GM19395 (cell line): ENCODE data around the gene CEP20.
"Not testable (repeated sequence)": the region's sequence is repeated elsewhere in the genome, so short reads cannot be mapped to it uniquely, and the experiment has no call there.

ENCODE experiments used
- ATAC-seq: cut with Tn5 transposase; IDR thresholded peaks from one replicate; pipeline ENCODE4 v1.9.1; 2021; ENCODE audit warnings: mild to moderate bottlenecking, moderate library complexity; ENCODE audit not compliant: unreplicated experiment

The CEP20 gene

DNA sequence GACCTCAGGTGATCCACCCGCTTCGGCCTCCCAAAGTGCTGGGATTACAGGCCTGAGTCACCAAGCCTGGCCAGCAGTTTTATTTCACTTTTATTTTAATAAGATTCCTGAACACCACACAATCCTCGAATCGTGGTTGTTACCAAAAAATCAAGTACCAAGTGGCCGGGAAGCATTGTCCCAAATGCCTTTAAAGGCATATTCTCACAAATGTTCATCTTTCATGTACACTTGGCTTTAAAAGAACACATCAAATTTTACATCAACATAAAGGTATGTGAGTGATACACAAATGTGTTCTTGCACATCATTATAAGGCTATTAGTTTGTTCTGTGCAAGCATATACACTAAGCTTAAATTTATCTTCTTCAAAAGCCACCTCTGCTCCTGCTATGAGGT is 23.5 kb downstream of the CEP20 start:
- ATAC-seq, result no peak

DNA sequence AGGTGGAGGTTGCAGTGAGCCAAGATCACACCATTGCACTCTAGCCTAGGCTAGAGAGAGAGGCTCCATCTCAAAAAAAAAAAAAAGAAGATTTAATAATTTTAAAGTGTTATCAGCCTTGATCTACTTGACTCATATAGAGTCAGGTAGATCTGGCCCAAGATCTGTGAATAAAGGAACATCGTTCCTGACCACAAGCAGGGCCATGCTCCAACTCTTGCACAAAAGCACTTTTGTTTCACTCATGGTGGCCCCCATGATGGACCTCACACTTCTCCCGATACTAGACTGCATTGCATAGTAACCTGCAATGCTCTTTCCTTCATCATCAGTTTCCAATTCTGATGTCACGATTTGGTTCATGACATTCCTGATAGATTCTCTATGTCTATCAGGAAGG is 26.4 kb downstream of the CEP20 start:
- ATAC-seq, result no peak

DNA sequence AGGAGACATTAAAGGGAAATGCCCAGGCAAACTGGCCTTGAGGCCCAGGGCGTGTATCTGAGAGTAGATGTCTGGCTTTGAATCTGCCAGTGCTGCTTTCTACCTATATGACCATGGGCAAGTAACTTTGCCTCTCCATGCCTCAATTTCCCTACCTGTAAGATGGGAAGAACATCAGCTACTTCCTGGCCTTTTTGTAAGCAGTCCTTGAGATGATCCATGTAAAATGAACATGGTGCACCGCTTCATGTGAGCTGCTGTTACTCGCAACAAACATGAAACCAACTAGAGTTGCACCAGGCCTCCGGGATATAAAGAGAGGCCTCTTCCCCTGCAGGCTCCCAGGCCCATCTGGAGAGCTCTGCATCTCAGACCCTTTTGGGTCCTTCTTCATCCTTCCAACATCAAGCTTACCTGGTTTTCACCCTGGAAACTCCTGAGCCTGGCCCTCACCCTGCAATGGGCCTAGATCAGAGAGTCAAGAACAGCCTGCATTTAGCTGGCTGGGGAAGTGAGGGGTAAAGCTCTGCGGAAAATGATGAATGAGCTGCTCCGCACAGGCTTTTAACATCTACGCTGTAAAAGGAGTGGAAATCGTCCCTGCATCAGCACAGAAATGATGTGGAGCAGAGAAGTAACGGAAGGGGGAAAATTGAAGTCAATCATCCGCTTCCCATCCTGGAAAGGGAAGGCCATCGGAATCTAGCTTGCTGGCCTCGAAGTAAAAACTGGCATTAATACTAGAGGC is 29.3 kb downstream of the CEP20 start:
- ATAC-seq, result no peak

DNA sequence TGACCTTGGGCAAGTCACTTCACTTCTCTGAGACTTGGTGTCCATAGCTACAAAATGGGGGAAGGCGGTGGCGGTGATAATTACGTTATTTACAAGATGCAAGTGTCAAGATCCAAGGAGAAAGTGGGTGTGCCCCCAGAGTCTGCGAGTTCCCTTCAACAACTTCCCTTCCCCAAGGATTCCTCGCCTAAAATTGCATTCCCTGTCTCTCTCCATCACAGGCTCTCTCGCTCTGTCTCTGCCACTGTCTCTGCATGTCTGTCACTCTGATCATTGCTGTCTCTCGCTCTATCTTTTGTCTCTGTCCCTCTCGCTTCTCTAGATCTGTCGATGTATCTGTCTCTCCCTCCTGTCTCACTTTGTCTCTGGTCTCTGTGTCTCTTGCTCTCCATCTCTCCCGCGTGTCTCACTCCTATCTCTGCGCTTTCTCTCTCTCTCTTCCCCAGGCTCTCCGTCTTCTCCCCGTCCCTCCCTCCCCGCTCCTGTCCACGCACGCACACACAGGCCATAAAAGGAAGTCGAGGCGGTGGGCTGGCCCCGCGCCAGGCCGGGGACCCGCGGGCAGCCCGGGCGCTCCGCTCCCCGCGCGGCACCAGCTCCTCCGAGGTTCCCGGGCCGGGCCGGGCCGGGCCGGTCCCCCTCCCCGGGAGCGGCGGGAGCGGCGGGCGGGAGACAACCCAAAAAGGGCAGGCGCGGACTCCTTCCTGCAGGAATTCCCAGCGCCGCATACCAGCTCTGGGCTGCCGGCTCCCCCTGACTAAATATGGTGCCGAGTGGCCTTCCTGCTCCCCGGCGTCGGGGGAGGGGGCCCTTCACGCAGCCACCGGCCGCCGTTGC is 30.5 kb downstream of the CEP20 start:
- ATAC-seq, result no peak

DNA sequence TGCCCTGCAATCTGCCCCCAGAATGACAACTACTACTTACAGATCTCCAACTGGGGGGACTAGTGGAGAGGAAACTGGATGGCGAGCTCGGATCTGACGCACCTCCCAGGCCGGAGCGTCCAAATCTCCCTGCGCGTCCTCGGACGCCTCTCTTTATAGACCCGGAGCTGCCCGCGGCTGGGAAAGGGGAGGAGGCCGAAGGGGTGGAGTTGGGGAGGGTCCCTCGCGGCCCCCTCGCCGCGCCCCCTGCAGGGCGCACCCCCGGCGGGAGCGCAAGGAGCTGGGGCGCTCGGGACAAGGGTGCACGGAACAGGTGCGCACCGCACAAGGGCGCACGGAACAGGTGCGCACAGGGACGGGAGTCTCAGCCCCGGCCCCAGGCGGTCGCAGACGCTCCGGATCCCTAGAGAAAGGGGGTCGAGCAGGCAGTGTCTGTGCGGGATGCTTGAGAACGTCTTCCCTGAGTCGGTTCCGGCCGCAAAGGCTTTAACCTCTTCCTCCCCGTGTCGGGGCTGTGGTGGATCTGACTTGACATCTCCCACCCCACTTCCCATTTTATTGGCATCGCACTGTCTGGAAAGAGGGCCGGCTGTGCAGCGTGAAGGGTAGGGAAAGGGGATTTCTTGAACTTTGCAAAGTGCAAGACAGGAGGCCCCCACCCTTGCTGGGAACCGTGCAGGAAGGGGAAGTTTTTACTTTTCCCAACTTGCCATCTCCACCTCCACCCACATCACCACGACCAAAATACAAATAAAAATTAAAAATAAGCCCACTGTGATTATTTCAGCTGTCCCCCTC is 31.3 kb downstream of the CEP20 start, which contains the start of gene MYH11:
Gene MYH11, minus strand, starts transcription at position 128 of the 798 bp plus-strand sequence. CDS start 18,776 bp downstream, outside the sequence.
- no peak for ATAC-seq

DNA sequence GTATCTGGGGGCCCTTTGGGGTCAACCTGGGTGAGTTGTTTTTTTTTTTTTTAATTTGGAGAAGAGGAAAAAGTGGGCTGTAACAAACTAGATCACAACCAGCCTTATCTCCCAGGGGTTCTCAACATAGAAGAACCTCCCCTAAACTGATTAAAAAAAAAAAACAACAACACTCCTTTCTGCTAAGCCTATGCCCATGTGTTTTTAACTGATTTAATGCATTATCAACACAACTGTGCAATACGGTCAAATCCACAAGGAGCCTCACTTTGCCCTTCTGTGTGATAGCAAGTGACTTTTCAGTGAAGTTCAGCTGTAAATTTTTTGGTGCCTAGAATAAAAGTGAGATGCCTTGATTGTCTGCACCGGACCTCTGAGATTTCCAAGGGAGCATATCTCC is 32.2 kb downstream of the CEP20 start:
- no peak for ATAC-seq

DNA sequence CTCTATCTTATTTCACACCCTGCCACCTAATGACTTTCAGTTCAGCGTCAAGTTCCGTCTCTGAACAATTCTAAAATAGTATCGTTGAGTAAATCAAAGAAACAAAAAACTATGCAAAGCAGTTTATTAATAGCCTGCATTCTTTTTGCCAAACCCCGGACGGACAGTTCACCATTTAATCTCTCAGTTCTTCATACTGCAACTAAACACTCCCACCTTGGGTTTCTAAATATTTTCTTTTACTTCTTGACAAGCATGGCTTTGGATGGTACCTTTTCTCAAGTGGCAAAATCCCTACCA is 32.7 kb downstream of the CEP20 start:
- peak; percentile 79 for ATAC-seq

DNA sequence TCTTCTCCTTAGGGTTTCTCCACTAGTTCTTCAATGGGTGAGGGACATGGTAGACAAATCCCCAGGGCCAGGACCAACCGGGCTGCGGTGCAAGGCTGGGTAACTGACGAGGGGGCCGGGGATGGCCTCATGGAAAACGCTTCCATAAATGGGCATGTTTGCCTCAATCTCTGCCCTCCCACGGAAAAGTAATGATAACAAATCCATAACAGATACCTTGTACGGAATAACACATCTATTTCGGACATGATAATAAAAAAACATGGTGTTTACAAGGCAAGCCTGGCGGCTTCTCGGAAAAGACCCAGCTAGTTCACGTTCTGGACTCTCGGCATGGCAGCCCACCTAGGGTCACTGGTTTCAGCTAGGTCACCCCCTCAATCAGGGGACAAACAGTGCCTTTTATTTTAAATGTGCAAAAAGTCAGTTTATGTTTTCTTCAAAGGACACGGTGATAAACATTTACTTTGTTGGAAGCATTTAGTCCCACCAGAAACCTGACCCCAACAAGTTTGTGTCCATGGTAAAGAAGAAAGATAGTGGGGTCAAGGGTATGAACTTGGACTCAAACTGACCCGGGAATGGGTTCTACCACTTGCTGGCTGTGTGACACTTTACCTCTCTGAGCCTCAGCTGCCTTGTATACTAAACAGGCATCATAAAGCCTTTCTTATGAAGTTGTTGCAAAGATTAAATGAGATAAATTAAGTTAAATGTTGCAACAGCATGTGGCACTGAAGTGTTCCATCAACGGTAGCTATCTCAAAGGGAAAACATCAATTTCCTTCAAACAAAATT is 33.3 kb downstream of the CEP20 start:
- peak; percentile 10 for ATAC-seq

DNA sequence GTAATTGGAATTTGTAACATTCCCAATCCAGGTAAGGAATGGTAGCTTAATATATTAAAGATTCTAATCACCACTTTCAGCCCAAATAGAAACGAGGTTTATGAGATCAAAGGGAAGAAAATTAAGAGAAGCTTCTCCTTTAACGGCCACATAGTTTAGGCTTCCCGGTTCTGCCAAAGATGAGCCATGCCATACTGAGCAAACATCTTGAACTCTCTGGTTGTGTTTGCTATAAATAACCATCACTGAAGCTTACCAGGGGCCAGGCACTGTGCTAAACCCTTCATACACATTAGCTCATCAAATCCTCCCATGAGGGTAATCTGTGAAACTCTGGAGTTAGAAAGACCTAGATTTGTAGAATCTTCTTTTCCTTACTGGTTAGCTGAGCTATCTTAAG is 34.3 kb downstream of the CEP20 start:
- ATAC-seq, result no peak

DNA sequence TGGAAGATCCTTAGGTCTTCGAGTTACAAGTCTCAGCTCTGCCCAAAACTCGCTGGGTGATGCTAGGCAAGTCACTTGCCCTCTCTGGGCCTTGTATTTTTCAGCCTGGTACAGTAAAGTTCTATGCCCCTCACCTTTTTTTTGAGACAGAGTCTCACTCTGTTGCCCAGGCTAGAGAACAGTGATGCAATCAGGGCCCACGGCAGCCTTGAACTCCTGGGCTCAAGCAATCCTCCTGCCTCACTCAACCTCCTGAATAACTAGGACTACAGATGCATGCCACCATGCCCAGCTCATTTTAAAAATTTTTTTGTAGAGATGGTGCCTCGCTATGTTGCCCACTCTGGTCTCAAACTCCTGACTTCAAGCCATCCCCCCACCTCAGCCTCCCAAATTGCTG is 35.4 kb downstream of the CEP20 start:
- ATAC-seq, result no peak

DNA sequence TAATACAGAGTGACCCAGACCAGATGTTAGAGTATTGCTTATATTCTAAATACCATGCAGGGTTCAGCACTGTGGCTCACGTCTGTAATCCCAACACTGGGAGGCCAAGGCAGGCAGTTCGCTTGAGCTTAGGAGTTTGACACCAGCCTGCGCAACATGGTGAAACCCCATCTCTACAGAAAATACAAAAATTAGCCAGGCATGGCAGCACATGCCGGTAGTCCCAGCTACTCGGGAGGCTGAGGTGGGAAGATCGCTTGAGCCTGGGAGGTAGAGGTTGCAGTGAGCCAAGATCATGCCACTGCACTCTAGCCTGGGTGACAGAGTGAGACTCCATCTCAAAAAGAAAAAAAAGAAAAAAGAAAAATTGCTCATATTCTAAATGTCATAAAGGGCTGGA is 37.8 kb downstream of the CEP20 start:
- ATAC-seq, result not testable (repeated sequence)

DNA sequence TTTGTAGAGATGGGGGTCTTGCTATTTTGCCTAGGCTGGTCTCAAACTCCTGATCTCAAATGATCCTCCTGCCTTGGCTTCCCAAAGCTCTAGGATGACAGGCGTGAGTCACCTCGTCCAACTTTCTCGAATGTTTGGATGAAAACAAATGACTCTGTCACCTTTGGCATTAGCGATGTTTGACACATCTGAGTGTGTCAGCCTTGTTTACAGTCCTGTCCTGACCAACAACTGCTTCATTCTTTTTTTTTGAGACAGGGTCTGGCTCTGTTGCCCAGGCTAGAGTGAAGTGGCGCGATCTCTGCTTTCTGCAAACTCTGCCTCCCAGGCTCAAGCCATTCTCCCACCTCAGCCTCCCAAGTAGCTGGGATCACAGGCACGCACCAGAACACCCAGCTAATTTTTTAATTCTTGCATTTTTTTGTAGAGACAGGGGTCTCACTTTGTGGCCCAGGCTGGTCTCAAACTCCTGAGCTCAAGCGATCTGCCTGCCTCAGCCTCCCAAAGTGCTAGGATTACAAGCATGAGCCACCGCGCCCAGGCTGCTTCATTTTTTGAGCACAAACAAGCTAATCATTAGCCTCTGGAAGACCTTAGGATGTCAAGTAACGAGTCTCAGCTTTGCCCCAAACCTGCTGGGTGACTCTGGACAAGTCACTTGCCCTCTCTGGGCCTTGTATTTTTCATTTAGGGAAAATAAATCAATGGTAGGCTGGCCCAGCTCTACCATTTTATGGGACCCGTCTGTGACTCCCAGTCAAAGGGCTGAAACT is 39.0 kb downstream of the CEP20 start:
- no peak for ATAC-seq

DNA sequence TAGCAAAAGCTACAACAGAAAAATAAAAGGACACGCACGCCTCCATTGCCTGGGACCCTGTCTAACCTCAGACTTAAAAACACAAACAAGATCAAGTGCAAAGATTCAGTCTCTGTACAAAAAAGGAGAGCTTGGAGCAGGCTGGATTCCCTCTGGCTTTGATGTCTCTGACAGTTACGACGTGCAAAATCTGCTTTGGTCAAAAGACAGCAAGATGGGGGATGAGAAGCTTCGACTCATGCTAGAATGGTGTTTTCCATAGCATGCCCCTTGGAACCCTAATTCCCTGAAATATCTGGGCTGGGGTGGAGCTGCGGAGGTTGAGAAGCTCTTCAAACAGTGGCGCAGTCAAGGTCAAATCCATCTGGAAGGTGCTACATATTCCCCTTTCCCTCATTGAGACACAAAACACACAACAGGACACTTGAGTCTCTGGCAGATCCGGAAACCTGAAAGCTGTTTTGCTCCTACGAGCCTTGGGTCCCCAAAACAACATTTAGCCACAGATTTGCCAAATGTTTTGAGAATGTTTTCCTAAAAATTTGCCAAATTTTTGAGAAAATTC is 40.7 kb downstream of the CEP20 start:
- no peak for ATAC-seq

DNA sequence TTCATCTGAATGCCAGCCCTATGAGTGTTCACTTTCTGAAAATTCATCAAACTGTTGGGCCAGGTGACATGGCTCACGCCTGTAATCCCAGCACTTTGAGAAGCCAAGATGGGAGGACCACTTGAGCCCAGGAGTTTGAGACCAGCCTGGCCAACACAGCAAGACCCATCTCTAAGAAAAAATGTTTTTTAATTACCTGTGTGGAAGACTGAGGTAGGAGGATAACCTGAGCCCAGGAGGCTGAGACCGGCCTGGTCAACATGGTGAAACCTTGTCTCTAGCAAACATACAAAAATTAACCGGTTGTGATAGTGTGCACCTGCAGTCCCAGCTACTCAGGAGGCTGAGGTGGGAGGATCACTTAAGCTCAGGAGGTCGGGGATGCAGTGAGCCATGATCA is 41.9 kb downstream of the CEP20 start:
- no peak for ATAC-seq

DNA sequence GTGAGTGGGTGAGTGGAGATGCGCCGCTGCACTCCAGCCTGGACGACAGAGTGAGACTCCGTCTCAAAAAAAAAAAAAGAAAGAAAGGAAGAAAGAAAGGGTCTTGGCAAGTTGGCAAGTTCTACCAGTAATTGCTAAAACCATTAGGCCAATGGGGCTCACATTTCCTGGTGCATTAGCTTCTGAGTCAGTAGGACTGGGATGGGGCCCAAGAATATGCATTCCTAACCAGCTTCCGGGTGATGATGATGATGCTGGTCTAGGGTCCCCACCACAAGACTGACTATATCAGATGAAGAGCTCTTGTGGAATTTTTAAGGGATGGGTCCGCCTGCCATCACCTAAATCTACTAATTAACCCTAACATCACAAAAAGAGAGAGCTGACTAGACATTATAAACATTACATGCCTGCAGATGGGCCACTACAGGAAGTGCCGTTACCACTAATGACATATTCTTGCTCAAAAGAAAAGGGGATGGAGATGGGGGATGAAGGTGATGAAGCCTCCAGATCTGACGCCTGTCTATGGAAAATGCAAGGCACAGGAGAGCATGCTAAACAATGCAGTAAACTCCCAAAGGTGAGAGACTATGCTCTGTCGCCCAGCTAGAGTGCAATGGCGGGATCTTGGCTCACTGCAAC is 44.6 kb downstream of the CEP20 start:
- no peak for ATAC-seq

DNA sequence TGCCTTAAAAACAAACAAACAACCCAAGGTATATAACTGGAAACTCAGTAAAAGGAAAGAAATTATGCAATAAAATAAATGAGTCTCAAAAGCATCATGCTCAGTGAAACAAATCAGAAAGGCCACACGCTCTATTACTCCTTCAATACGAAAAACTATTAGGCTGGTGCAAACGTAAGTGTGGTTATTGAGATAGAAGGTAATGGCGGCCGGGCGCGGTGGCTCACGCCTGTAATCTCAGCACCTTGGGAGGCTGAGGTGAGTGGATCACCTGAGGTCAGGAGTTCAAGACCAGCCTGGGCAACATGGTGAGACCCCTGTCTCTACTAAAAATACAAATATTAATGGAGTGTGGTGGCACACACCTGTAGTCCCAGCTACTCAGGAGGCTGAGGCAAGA is 49.2 kb downstream of the CEP20 start:
- ATAC-seq, result not testable (repeated sequence)

DNA sequence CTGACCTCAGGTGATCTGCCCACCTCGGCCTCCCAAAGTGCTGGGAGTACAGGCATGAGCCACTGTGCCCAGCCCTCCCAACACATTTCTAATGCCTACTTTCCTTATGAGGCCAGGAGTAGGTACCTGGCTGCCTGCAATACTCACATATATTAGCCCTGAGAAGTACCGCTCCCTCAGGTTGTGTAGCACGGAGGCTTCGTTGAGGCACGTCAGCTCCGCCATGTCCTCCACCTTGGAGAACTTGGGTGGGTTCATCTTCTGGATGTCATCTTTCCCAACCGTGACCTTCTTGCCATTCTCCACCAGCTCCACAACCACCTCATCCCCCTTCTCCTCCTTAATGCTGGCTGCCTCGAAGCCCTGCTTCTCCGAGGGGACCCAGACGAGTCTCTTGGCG is 50.6 kb downstream of the CEP20 start:
- no peak for ATAC-seq

DNA sequence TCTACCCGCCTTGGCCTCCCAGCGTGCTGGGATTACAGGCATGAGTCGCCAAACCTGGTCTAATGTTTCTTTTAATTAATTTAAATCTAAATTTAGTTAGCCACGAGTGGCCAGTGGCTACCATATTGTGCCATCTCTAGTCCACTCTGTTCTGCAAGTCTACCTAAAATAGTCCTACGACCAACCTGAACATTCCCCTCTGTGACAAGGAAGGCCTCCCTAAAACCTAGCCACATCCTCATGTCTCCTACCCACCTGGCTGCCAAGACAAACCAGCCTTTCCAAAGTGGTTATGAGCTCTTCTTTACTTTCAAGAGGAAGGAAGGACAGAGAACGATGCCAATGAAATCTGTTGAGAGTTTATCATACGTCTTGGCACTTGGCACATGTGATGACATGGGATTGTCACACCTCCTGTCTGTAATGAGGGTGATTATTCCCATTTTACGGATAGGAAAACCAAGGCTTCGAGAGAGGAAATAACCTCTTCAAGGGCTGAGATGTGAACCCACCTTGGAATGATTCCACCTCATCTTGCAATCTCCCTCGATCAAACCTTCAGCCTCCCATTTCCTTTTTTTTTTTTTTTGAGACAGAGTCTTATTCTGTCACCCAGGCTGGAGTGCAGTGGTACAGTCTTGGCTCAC is 51.3 kb downstream of the CEP20 start:
- no peak for ATAC-seq

DNA sequence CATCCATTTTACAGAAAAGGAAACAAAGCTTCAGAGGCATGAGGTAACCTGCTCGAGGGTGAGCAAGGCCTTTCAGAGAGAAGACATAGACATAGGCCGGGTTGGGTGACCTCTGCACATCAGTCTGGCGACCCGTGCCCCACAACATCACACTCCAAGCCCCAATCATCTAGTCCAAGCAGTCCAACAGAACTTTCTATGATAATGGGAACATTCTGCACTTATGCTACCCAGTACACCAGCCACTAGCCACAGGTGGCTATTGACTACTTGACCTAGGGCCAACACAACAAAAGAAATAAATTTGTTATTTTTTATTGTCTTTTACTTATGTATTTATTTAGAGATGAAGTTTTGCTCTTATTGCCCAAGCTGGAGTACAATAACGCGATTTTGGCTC is 52.3 kb downstream of the CEP20 start:
- ATAC-seq, result no peak
